HG02852 (cell line): ENCODE results near the gene RAB6B.

Experiments used
- ATAC-seq: cut with Tn5 transposase; IDR thresholded peaks from one replicate; pipeline ENCODE4 v1.9.1; 2021; ENCODE audit warnings: mild to moderate bottlenecking, moderate library complexity; ENCODE audit not compliant: unreplicated experiment

The RAB6B gene

GRCh38 chr3:133931084-133931483, 35.4 kb upstream of the RAB6B start:
- no peak for ATAC-seq

- ATAC-seq, result no peak
Observed at GRCh38 chr3:133930341-133930933, 34.8 kb upstream of the RAB6B start.

GRCh38 chr3:133928903-133929607, 33.4 kb upstream of the RAB6B start:
- ATAC-seq, result no peak

GRCh38 chr3:133928136-133928893, 32.6 kb upstream of the RAB6B start:
- no peak for ATAC-seq

- peak; percentile 68 for ATAC-seq
Observed at GRCh38 chr3:133927540-133928066, 31.9 kb upstream of the RAB6B start.

DNA sequence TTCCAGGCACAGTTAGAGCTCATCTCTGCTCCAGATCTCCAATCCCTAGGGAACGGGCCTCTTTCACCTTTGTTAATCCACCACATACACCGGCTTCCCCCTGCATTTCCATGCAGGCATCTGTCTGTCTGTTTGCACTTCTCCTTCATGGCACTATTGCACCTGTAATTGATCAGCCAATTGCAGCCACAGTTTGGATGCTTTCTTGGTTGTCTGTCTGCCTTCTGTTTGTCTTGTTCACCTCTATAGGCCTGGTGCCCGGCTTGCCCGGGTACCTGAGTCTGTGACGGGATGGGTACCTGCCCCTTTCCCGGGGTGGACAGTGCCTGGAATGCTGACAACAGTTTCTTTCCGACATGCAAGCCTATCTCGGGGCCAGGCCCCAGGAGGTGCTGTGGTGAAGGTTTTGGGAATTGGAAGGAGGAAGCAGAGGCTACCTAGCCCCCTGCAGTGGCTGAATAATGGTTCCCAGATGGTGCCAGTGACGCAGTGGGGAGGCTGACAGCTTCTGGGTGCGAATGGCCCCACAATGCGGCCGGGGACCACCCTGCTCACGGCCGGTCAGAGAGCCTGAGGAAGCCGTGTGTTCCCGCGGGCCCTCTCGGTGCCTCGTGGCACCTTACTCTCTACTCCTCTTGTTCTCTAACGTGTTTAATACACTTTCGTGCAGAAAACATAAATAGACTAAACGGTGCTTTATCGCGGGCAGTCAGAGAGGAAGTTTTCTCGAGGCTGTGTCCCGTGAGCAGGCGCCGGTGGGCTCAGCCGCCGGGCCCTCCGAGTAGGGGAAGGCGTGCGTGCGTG, 31.3 kb upstream of the RAB6B start:
- peak; percentile 18 for ATAC-seq

DNA sequence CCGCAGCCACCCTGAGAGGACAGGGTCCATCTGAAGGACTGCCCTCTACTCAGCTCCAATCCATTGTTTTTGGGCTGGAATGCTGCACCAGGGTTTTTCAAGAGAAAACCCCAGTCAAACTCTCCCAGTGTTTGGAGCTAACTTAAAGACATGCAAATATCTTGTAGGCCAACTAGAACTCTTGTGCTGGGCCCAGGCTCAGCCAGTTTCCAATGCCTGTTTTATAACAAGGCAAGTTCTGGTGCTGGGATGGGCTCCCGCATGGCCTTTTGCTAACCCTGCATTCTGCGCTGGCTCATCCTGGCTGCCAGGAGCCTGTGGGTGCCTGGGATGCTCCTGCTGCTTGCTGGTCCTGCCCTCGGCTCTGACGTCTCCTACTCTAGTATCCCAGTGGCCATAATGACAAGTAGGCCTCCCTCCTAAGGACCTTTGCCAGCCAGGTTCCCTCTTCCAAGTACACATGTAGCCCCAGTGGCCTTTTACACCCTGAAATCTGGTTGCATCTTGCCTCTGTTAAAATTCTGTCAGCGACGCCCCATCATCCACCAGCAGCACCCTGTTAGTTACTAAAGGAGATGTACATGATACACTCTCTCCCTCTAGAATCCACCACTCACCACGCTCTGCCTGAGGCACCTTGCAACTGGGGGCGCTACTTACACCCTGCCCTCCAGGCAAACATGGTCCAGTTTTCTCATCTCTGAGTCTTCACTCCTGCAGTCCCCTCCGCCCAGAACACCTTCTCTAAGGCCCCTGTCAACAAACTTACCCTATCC, 30.5 kb upstream of the RAB6B start:
- ATAC-seq, result no peak

GRCh38 chr3:133924041-133924440, 28.4 kb upstream of the RAB6B start:
- ATAC-seq, result no peak

DNA sequence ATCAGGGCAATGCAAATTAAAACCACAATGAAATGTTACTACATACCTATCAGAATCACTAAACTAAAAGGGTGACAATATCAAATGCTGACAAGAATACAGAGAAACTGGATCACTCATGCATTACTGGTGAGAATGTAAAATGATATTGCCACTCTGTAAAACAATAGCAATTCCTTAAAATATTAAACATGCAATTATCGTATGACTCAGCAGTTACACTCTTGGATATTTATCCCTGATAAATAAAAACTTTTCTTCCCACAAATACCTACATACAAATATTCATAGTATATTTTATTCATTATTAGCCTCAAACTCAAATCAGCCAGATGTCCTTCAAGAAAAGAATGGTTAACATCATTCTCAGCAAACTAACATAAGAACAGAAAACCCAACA, 25.9 kb upstream of the RAB6B start:
- no peak for ATAC-seq

DNA sequence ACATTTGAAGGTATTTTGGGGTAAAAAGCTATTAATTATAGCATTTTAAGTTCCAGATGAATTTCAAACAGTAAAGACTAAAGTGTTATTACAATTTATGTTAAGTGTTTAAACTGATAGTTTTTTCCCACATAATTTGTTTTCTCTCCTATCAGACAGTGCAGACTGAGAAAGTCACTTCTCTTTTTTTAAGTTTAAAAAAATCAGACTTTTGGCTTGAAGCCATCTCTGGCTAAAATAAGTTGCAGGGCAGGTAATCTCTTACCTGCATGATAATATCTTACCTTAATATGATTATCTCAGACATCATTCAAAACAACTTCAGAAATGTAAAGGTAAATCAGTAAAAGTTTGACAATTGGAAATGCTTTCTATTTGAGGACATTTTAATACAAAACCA, 21.5 kb upstream of the RAB6B start:
- no peak for ATAC-seq

GRCh38 chr3:133915685-133916658, 20.3 kb upstream of the RAB6B start:
- ATAC-seq, result no peak

DNA sequence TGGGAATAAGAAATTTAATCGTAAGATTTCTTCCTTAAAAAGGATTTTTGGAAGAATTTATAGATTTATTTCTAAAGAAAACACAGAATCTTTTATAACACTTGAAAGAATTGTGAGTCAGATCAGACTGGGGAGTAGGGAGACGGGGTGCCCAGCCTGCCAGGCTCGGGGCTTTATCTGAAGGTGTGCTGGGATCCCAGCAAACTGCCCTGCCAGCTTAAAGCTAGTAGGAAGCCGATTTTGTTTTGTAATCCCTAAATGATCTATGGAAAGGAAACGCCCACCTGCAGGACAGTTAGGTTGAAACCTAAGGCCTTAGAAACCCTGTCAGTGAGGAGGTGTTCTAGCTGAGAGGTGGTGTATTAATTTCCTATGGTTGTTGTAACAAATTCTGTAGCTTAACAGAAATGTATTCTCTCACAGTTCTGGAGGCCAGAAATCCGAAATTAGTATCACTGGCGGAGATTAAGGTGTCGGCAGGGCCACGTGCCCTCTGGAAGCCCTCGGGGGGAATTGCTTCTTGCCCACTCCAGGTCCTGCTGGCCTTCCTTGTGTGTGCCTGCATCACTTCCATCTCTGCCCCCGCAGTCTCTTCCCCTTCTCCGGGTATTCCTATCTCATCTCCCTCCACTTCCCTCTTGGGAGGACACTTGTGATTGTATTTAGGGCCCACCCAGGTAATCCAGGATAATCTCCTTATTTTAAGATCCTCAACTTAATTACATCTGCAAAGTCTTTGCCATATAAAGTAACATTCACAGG, 19.3 kb upstream of the RAB6B start:
- no peak for ATAC-seq

DNA sequence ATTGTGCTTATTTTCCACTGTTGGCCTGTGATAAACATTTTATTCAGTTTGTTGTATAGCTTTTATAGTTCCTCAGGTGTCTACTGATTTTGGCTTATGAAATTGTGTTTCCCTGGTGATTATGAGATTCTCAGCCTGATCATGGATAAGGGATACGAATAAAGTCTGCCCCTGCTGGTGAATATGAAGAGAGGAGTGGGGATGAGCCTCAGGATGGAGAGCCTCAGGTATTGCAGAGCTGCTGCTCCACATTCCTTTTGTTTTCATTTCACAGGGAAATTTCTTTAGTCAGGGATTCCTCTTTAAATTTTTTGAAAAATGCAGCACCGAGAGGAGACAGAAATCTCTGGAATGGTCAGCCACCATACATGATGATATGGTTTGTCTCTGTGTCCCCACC, 14.7 kb upstream of the RAB6B start:
- no peak for ATAC-seq

- ATAC-seq, result no peak
Observed at GRCh38 chr3:133905376-133905775, 9.7 kb upstream of the RAB6B start.

GRCh38 chr3:133901847-133902246, 6.2 kb upstream of the RAB6B start:
- no peak for ATAC-seq

DNA sequence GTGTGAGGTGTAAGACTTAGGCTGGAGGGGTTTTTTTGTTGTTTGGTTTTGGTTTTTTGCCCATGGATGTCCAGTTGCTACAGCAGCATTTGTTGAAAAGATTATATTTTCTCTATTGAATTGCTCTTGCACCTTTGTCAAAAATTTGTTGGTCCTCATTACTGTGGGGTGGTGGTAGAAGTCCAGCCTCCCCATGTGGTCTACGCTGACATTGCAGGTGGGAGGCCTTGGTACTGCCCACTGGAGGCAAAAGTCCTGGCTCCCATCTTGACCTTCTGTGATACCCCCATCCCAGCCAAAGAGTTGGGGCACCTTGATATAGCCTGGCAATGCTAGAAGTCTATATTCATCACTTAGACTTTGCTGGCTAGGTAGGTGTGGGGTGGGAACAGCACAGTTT, 5.4 kb upstream of the RAB6B start:
- ATAC-seq, result no peak

GRCh38 chr3:133899311-133899710, 3.6 kb upstream of the RAB6B start:
- no peak for ATAC-seq

- no peak for ATAC-seq
Observed at GRCh38 chr3:133897547-133897946, 1.9 kb upstream of the RAB6B start.
